Lower leg skin (tissue), 4 donors: ENCODE results near the gene NOC2L. TPM values are rescaled to one million over a fixed set of nuclear protein-coding genes. Genes with fewer than 3 reads are reported as not detected.

ENCODE experiments used
- DNase-seq, 2 donors: peaks; one replicate each; pipeline ENCODE4 v3.0.0-alpha.2; 2019; ENCODE audit warnings: low spot score in 2 of 2
- H3K4me3 ChIP-seq: fragments of 200-600 bp; sonication (generic); 2 replicates; pipeline ENCODE4 v1.5.1; 2017; ENCODE audit warnings: mild to moderate bottlenecking, low read depth; ENCODE audit not compliant: poor library complexity, severe bottlenecking
- POLR2A ChIP-seq, 2 donors: fragments of 450-650 bp; IDR thresholded peaks; one replicate each; pipeline ENCODE4 v1.6.1; 2016 to 2017; ENCODE audit warnings: antibody characterized with exemption in 2 of 2, mild to moderate bottlenecking in 1 of 2, moderate library complexity in 1 of 2
- WGBS, 2 donors: methylation state at CpG; one replicate each; pipeline ENCODE4 v1.1.5; 2018; 5-methylcytosine and 5-hydroxymethylcytosine counted together
- intact Hi-C: fragments of 100-400 bp; cut with DNase I; formaldehyde crosslinking; loops from one replicate; pipeline ENCODE4 v1.15.0; 2023; ENCODE audit warnings: low total_unique reads
- total RNA-seq, 4 donors: library from RNA; depleted of rRNA; stranded (reverse); fragments of >200 nt; gene quantifications; one replicate each; pipeline ENCODE4 v1.1.0, GENCODE V29; 2016
- TF ChIP-seq, protein P1 (sequence below), 3 donors: fragments of 450-650 bp; IDR thresholded peaks; one replicate each; pipeline ENCODE4 v1.5.1; 2016; ENCODE audit warnings: antibody characterized with exemption in 3 of 3, mild to moderate bottlenecking in 3 of 3, moderate library complexity in 2 of 3

Gene NOC2L
- total RNA-seq, 4 donors from 2014 or later, result 44.7 to 67.8 (median 59.6) TPM

GRCh38 chr1:945688-946556, 13.1 kb downstream of the NOC2L start:
- no peak for DNase-seq
- intact Hi-C loops, result no loop called here
- no peak overlapping the region for H3K4me3 ChIP-seq
- no peak for TF ChIP-seq POLR2A (IDR thresholded peaks at IDR 0.05)
- TF ChIP-seq, protein P1, sequence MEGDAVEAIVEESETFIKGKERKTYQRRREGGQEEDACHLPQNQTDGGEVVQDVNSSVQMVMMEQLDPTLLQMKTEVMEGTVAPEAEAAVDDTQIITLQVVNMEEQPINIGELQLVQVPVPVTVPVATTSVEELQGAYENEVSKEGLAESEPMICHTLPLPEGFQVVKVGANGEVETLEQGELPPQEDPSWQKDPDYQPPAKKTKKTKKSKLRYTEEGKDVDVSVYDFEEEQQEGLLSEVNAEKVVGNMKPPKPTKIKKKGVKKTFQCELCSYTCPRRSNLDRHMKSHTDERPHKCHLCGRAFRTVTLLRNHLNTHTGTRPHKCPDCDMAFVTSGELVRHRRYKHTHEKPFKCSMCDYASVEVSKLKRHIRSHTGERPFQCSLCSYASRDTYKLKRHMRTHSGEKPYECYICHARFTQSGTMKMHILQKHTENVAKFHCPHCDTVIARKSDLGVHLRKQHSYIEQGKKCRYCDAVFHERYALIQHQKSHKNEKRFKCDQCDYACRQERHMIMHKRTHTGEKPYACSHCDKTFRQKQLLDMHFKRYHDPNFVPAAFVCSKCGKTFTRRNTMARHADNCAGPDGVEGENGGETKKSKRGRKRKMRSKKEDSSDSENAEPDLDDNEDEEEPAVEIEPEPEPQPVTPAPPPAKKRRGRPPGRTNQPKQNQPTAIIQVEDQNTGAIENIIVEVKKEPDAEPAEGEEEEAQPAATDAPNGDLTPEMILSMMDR (IDR thresholded peaks at IDR 0.05), result no peak
- WGBS, 2 donors, result 86 to 88% methylated on average over 29 of the region's 29 CpGs

GRCh38 chr1:944341-945325, 14.4 kb downstream of the NOC2L start:
- 69% methylated on average over 28 of the region's 28 CpGs for WGBS, 2 donors
- intact Hi-C loops, result no loop called here
- no peak for DNase-seq
- H3K4me3 ChIP-seq, result no peak overlapping the region
- TF ChIP-seq, protein P1 (IDR thresholded peaks at IDR 0.05), result no peak
- TF ChIP-seq POLR2A (IDR thresholded peaks at IDR 0.05), result no peak

GRCh38 chr1:943545-944340, 15.3 kb downstream of the NOC2L start:
- WGBS, 2 donors, result 85% methylated on average over 27 of the region's 27 CpGs
- DNase-seq, result no peak

GRCh38 chr1:942864-943533, 16.1 kb downstream of the NOC2L start:
- no peak for TF ChIP-seq POLR2A (IDR thresholded peaks at IDR 0.05)
- TF ChIP-seq, protein P1 (IDR thresholded peaks at IDR 0.05), result no peak
- 11 to 16% methylated on average over 17 to 27 of the region's 27 CpGs for WGBS, 2 donors
- H3K4me3 ChIP-seq, result no peak overlapping the region
- no peak for DNase-seq
- intact Hi-C loops, result no loop called here

More at GRCh38 chr1:943545-944340, 15.3 kb downstream of the NOC2L start:
- intact Hi-C loops, result no loop called here
- no peak overlapping the region for H3K4me3 ChIP-seq
- TF ChIP-seq, protein P1 (IDR thresholded peaks at IDR 0.05), result no peak
- no peak for TF ChIP-seq POLR2A (IDR thresholded peaks at IDR 0.05)

DNA sequence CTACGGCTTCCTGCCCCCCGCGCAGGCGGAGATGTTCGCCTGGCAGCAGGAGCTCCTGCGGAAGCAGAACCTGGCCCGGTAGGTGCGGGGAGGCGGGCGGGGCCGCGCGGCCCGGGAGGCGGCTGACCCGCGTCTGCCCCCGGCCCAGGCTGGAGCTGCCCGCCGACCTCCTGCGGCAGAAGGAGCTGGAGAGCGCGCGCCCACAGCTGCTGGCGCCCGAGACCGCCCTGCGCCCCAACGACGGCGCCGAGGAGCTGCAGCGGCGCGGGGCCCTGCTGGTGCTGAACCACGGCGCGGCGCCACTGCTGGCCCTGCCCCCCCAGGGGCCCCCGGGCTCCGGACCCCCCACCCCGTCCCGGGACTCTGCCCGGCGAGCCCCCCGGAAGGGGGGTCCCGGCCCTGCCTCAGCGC, 16.6 kb downstream of the NOC2L start:
- TF ChIP-seq POLR2A (IDR thresholded peaks at IDR 0.05), result no peak
- TF ChIP-seq, protein P1 (IDR thresholded peaks at IDR 0.05), result no peak
- H3K4me3 ChIP-seq, result no peak overlapping the region
- intact Hi-C loops, result no loop called here
- 2% methylated on average over 46 of the region's 48 CpGs; no CpG with 5 or more reads in 1 of the 2 donors for WGBS, 2 donors
- DNase-seq, result no peak
